Activated CD8-positive, alpha-beta memory T cell treated with anti-CD3 and anti-CD28 coated beads, Interleukin-2, amount 50 U/mL, for 1 hour (primary cell): Measurements from ENCODE around the gene MXD4.
A peak's percentile ranks its signal among the peaks of the same experiment; 100 is the strongest.

Experiments used
- DNase-seq: peaks from one replicate; pipeline ENCODE4 v3.0.0-alpha.2; 2020; ENCODE audit errors: extremely low read depth

The MXD4 gene

DNA sequence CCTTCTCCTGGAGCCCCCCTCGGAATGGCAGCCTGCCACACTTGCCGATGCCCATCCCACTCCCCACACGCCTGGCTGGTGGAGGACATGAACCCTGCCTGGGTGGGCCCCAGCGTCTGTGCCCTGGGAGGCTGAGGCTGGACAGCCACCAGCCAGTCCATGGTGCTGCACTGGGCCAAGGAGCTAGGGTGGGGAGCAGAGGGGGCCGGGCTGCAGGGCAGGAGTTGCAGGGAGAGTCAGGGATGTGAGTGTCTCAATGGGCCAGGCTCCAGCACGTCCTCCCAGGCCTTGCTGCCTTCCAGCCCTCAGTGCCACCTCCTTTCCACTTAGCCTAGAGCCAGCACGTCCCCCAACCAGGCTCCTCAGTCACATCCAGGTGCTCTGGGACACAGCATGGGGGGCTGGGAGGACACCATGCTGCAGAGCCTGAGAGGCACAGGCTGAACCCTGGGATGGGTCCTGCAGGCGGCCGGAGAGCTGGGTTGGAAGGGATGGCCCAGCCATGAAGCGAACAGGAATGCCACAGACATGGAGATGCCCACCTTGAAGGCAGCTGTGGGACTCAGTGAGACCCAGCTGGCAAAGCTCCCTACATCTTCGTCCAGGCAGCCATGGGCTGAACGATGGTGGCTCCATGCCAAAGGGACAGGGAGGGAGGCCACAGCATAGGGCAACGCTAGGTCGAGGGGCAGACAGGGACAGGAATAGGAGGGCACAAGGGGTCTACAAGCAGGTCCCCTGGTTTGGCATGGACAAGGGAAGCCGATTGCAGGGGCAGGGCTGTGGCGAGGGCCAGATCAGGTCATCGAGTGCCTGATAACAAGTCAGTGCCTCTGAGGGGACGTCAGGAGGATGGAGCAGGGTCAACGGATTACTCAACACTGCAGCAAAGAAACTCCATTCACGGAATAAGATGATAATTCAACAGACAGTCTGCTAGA, 30.1 kb upstream of the MXD4 start:
- no peak for DNase-seq

DNA sequence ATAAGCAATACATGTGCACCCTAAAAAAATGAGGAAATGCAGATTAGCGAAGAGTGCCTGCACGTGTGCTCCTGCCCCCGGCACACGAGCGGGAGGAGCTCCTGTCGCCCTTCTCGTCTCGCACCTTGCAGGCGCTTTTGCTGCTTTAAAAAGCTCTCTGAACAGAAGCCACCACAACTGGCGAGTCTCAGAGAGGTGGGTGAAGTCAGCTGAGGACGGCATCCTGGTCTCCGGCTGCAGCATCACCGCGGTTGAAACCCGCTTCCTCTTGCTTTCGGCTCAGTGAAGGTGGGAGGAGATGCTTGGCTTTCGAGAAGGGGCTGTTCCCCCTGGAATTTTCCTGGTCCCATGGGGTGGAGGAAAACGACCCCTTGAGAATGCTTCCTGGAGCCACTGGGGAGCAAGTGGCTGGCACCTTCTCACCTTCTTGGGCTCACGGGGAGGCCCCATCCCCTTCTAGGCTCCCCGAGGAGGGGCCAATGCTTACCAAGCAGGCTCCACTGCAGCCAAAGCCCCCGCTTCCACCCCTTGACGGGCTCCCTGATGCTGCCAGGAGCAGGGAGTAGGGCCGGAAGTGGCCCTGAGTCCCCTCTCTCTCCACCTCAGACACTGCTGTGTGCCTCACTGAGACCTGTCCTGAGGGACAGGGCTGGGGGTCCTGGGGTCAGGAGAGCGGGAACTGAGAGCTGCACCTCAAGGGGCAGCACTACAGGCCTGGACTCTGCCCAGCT, 29.2 kb upstream of the MXD4 start:
- peak; percentile 85 for DNase-seq

DNA sequence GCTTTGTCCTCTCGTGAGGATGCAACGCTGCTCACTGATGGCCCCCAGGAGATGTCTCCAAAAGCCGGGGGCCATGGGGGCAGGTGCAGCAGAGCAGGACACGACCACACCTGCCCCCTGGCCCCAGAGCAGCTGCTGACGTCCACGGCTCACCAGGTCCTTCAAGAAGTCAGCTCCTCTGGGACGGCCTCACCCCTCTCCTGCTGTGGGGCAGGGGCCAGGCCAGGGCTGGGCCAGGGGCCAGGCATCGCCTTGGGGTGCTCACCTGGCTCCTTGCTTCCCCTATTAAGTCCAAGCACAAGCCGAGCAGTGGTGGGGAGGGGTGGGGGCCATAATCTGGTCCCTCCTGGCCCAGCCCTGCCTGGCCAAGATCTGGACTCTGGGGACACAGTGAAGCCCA, 28.6 kb upstream of the MXD4 start:
- no peak for DNase-seq

DNA sequence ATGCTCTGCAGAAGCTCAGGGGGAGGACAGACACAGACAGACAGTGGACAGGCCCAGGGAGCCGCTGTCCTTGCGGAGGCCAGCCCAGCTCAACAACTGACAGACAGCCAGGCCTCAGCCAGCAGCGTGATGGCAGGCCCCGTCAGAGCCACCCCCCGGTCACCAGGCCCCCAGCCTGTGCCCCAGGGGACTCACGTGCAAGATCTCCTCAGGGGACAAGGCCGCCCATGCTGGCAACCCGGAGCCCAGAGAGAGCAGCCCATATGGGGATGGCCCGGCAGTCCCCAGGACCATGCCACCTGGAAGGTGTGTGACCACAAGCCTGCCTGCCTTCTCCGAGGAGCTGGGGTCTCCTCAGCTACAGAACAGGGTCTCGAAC, 28.0 kb upstream of the MXD4 start:
- no peak for DNase-seq

DNA sequence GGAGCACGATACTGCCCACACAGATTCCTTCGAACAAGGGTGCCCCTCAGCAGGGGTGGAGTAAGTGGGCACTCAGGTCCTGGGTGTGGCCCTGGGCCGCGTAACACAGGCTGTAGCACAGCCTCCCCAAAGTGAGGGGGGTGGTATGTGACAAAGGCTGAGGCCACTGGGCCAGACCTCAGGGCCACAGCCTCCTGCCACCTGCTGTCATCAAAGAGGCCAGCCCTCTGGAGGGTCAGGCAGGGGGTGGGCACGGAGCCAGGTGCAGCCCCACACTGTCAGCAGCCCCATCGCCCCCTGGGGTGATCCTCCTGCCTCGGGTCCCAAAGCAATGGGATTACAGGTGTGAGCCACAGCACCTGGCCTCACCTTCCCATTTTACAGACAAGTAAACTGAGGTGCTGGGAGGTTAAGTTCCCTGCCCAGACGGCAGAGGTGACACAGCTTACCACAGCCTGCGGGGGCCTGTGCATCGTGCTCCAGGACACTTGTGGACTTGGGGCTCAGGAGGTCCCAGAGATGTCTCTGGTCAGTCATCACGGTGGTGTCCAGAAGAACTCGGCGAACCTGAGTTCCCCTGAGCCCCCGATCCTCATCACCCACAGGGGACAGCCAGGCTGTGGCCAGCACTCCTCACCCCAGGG, 27.5 kb upstream of the MXD4 start:
- DNase-seq: no peak

DNA sequence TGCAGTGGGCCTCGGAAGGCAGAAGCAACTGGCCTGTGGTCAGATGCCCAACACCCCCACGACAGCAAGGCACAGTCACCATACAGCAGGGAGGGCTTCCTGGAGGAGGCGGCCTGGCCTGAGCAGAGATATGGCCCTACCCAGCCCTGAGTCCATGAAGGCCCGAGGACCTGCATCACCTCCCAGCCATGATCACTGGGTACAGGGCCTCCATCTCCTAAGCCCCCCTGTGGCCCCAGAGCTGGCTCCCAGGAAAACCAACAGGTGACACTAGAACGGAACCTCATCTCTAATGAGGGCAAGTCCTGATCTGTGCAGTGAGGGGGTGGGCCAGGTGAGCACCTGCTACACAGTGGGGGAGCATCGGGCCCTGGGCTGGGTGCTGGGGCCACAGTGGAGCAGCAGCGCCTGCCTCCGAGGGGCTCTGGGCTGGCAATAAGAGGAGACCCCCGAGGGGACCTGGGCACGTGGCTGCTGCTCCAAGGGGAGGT, 26.2 kb upstream of the MXD4 start:
- no peak for DNase-seq

DNA sequence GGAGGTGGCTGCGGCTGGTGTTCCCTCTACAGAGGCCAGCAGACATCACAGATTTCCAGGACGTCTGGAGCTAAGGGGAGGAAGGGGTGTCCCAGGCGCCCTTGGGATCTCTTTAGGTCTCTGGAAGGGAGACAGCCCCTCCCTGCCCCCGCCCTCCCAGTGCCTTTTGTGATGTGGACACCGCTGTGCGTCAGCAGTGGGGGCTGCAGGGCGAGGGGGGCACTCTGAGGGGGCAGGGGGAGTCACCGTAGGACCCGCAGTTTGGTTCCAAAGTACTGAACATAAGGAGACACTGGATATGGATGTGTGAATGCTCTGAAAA, 25.6 kb upstream of the MXD4 start:
- no peak for DNase-seq

DNA sequence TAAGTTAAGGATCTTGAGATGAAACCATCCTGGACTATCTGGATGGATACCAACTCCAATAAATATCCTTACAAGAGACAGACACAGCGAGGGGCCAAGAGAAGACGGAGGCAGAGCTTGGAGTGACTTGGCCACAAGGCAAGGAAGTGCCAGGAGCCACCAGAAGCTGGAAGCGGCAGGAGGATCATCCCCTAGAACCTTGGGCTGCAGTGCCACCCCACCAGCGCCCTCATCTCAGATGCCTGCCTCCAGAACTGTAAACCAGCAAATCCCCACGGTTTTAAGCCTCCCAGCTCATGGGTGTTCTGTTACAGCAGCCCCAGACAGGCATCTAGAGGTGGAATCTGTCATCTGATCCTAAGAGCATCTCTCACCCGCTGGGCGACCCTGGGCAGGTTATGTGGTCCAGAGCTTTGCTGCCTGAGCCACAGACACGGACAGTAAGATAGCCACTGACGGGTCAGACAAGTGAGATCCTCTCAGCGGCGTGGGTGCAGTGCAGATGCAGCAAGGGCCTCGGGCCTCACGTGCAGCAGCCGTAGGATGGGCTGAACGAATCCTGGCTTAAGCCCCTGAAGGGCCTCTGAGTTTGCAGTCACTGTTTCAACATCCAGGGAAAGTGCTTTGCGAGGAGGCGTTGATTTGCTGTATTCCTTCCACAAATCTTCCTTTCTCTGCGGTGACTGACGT, 25.1 kb upstream of the MXD4 start:
- DNase-seq: no peak

DNA sequence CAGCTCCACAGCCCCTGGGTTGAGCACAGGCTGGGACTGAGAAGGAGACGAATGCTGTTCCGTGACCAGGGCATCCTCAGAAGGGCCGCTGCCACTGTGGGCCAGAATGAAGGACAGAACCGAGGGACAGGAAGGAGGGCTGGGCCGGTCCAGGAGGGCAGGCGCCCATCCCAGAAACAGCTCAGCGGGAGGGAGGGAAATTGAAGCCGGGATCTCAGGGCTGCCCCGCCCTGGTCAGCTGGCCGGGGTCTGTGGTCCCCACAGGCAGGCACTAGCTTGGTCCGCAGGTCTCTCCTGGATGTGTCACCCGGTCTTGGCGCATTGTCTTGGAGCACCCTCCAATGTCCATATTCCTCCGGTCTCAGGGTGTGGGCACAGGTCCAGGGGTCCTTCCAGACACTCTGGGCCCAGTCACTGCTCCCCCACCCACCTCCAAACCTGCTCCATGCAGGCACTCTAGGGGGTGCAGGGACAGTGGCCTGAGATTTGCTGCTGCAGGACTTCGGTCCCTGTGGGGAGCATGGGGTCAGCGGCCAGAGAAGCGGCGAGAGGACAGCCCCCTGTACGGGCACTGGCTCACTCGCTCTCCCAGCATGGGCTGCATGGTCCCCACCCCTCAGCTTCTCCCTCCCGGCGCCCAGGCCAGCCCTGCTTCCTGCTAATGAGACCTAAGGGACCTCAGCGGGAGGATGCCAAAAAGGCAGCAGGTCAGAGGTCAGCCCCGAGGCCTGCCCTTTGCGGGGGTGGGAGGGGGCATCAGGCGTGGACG, 23.9 kb upstream of the MXD4 start:
- DNase-seq: no peak

DNA sequence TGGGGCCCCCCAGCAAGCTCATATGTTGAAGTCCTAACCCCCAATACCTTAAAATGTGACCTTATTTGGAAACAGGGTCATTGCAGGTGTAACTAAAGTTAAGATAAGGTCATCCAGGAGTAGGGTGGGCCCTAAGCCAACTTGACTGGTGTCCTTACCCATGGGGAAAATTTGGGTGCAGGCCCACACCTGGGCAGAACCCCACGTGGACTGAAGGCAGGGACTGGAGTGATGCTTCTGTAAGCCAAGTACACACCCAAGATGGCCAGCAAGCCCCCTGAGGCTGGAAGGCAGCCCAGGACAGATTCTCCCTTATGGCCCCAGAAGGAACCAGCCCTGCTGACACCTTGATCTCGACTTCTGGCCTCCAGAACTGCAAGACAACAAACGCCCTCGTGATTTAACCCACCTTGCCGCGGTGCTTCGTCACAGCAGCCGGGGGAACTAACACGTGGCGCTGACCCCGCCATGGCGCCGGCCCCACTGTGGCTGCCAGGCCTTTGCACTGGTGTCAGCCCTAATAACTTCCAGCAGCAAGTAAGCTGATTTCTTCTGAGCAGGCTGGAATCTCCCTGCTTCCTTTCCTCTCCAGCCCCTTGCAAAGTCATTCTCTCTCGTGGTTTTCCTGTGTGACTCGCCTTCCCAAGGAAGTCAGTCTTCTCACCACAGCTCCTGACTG, 23.2 kb upstream of the MXD4 start:
- no peak for DNase-seq

DNA sequence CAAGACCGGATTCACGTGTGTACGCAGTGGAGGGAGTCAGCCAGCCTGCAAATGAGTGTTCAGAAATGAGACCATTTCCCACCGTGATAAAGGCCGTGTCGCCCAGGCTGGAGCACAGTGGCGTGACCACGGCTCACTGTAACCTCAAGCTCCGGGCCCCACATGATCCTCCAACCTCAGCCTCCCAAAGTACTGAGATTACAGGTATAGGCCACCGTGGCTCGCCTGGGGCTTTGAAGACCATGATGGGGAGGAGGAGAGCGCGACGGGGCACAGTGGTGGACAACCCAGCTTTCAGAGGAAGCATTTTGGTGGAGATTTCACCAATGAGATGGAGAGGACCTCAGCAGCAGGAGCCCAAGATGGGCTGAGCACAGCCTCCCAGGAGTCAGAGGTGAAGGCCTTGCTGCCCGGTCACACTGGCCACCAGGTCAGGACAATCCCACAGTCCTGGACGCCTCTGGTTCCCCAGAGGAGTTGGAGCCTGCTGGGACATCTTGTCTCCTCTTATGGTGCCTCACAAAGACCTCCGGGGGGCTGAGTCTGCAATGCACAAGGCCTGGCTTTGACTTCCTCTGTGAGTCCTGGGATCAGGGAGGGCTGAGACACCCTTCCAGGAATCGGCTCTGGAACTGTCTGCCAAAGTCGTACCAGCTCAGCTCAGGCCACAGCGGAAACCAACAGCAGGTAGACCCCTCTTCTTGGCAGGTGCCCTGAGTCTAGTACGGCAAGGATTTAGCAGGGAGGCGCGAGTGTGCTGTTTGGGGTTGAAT, 22.4 kb upstream of the MXD4 start:
- DNase-seq: no peak

DNA sequence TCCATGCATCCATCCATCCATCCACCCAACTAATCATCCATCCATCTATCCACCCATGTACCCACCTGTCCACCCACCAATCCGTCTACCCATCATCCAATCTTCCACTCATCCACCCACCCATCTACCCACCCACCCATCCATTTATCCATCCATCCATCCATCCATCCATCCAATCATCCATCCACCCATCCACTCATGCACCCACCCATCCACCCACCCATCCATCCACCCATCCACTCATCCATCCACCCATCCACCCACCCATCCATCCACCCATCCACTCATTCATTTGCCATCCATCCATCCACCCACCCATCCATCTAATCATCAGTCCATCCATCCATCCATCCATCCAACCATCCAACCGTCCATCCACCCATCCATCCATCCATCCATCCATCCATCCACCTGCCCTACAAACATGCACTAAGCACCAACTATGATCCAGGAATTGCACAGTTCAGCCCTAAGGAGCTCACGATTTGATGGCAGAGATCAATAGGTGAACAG, 21.3 kb upstream of the MXD4 start:
- DNase-seq: no peak

DNA sequence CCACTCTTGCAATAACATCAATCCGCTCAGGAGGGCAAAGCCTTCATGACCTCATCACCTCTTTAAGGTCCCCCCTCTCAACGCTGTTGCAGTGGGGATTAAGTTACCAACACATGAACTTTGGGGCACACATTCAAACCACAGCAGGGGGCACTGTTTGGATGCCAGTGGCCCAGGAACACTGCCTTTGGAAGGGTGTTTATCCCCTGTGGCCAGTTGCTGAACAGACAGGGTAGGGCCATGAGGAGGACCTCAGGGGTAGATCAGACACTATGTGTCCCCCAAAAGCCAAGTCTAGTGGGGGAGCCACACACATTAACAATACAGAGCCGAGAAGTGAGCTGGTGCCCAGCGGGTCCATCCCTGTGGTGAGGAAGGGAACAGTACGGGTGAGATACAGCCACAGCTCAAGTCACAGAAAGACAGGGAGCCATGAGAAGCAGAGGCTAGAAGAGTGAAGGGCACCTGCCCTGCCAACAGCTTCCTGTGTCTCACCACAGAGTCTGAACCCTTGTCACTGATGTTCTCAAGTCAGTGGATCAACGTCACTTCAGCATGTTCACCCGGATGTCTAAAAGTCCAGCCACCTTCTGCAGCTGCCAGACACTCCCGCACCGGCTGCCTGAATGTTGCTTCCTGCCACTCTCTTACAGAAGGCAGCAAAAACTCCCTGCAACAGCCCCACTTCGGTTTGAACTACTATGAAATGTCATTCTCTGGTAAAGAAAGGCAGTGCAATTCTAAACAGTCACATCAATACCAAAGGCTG, 19.9 kb upstream of the MXD4 start:
- DNase-seq: peak; percentile 90

DNA sequence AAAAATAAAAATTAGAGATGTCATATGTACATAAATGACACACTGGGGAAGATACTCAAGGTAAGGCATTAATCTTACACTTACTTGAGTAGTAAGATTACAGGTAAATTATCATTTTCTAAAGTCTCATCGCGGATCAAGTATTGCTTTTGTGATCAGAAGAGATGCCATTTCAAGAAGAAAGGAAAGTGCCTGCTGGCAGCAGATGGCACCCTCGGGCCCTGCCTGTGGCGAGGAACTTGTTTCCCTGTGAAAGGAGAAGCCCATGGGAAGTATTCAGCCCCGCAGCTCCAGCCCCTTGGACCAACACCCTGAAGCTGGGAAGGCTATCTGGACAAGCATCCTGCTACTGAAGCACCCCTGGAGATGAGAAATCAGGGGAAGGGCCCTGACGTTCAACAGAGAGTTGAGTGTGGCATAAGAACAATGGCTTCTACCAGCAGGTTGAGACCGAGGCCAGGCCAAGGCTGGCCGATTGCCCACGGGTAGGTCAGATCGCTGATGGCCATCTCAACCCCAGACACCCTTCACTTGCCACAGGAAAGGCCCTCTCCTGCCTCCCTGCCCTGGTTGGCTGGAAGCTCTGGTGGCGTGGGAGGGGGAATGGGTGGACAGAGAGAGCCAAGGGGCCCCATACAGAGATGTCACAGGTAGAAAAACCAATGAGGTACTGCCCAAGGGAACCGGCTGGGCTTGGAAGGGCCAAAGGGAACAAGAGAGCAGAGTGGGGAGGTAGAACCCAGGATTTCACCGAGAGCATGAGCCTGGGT, 18.8 kb upstream of the MXD4 start:
- DNase-seq: no peak

DNA sequence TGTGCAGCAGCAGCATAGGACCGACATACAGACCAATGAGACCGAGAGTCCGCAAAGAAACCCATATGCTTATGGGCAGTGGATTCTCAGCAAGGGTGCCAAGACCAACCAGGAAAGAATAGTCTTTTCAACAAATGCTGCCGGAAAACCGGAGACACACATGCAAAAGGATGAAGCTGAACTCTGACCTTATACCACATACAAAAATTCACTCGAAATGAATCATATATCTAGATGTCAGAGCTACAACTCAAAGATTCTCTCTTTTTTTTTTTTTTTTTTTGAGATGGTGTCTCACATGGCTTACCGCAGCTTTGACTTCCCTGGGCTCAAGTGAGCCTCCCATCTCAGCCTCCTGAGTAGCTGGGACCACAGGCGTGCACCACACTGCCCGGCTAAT, 16.0 kb upstream of the MXD4 start:
- no peak for DNase-seq

DNA sequence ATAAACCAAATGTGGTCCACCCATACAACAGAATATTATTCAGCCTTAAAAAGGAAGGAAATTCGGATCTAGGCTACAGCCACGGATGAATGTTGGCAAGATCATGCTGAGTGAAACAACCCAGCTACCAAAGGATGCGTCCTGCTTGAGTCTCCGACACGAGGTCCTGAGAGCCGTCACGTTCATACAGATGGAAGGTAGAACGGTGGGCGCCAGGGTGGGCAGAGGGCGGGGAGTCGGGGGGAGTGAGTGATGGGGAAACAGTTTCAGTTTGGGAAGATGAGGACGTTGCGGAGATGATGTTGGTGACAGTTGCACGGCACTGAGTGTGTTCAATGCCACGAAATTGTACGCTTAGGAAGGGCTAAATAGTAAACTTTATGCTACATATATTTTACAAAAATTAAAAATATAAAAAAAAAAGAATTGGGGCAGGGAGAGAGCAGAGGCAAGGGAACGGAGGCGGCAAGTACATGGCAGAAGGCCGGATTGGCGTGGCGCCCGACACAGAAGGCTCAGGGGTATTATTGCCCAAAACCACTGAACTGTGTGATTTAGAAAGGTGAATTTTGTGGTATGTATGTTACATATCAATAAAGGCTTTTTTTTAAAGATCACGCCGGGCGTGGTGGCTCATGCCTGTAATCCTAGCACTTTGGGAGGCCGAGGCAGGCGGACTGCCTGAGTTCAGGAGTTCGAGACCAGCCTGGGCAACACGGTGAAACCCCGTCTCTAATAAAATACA, 14.8 kb upstream of the MXD4 start:
- no peak for DNase-seq

DNA sequence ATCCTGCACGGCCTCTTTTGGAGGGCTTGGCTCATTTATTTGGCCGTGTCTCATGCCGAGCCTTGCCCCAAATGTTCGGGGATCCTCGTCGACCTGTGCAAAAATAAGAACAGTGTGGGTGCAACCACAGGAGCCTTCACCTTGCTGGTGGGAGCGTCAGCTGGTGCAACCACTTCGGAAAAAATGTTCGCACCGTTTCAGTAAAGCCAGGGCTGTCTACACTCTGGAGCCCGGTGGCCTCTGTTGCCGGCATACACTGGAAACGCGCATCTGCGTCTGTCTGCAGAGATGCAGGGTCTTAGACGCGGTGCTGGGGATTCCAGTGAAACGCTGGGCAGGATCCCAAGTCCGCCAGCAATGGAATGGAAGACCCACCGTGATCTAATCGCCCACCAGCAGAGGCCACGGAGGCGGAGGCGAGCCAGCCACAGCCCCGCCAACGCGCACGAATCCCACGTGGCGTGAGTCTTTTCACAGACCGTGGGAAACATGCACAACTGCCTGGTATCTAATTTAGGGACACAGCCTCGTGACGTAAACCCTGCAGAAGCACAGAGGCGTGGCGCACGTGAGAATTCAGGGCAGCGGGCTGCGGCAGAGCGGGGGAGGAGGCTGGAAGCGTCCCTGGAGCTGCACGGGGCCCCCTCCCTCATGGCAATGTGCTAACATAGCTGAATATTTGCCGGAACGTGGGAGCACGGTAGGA, 13.8 kb upstream of the MXD4 start:
- no peak for DNase-seq
